HepG2 (cell line): ENCODE data around the gene CYLD.

Source experiments
- EP300 ChIP-seq, 3 experiments: sonication (generic) in 1 of 3; formaldehyde crosslinking in 1 of 3; IDR thresholded peaks; 2 replicates each; pipeline versions ENCODE4 v1.5.1 to v1.6.1; 2011 to 2020; ENCODE audit warnings: low read depth in 2 of 3, low read length in 2 of 3, borderline replicate concordance in 1 of 3, improper control_type of control experiment in 1 of 3, mild to moderate bottlenecking in 1 of 3, missing genetic modification reagents in 1 of 3, moderate library complexity in 1 of 3
- FOXK1 ChIP-seq: sonication (generic); formaldehyde crosslinking; IDR thresholded peaks from 2 replicates; pipeline ENCODE4 v1.4.0; 2020; ENCODE audit warnings: low read depth, missing genetic modification reagents, borderline replicate concordance
- GABPB1 ChIP-seq: IDR thresholded peaks from 2 replicates; pipeline ENCODE4 v1.6.1; 2016; ENCODE audit warnings: mild to moderate bottlenecking, missing genetic modification reagents, moderate library complexity, missing compliant biosample characterization
- GZF1 ChIP-seq: sonication (generic); formaldehyde crosslinking; IDR thresholded peaks from 2 replicates; pipeline ENCODE4 v1.5.1; 2020; ENCODE audit warnings: mild to moderate bottlenecking, missing genetic modification reagents
- NFAT5 ChIP-seq: sonication (generic); formaldehyde crosslinking; IDR thresholded peaks from 2 replicates; pipeline ENCODE4 v1.4.0; 2020; ENCODE audit warnings: missing genetic modification reagents
- PHF21A ChIP-seq: sonication (generic); formaldehyde crosslinking; IDR thresholded peaks from 2 replicates; pipeline ENCODE4 v1.5.0; 2020; ENCODE audit warnings: mild to moderate bottlenecking, missing genetic modification reagents
- RFX3 ChIP-seq: IDR thresholded peaks from 2 replicates; pipeline ENCODE4 v1.6.1; 2016; ENCODE audit warnings: missing biosample characterization, missing genetic modification reagents
- ZBTB43 ChIP-seq: sonication (generic); formaldehyde crosslinking; conservative IDR thresholded peaks from 2 replicates; pipeline ENCODE4 v1.4.0; 2020; ENCODE audit warnings: missing genetic modification reagents
- TF ChIP-seq, protein P1 (sequence below): sonication (generic); formaldehyde crosslinking; IDR thresholded peaks from 2 replicates; pipeline ENCODE4 v1.5.0; 2020; ENCODE audit warnings: mild to moderate bottlenecking, missing genetic modification reagents, moderate library complexity
- TF ChIP-seq, protein P2 (sequence below): sonication (generic); formaldehyde crosslinking; IDR thresholded peaks from 2 replicates; pipeline ENCODE4 v1.4.0; 2020; ENCODE audit warnings: missing genetic modification reagents
- TF ChIP-seq, protein P3 (sequence below): sonication (generic); formaldehyde crosslinking; IDR thresholded peaks from 2 replicates; pipeline ENCODE4 v1.4.0; 2020; ENCODE audit warnings: missing genetic modification reagents, borderline replicate concordance
- TF ChIP-seq, protein P4 (sequence below), 2 experiments: IDR thresholded peaks; 2 replicates each; pipeline ENCODE4 v1.6.1; 2011 to 2012; ENCODE audit warnings: low read length in 2 of 2, borderline replicate concordance in 1 of 2, low read depth in 1 of 2, mild to moderate bottlenecking in 1 of 2, moderate library complexity in 1 of 2
- TF ChIP-seq, protein P5 (sequence below): sonication (generic); formaldehyde crosslinking; IDR thresholded peaks from 2 replicates; pipeline ENCODE4 v1.8.0; 2022; ENCODE audit warnings: mild to moderate bottlenecking, missing genetic modification reagents, borderline replicate concordance

GRCh38 chr16:50806099-50807062 lies 64.5 kb downstream of the CYLD start:
- TF ChIP-seq ZBTB43: no peak; the same call in 1 of the 2 replicates
- TF ChIP-seq, protein P1, sequence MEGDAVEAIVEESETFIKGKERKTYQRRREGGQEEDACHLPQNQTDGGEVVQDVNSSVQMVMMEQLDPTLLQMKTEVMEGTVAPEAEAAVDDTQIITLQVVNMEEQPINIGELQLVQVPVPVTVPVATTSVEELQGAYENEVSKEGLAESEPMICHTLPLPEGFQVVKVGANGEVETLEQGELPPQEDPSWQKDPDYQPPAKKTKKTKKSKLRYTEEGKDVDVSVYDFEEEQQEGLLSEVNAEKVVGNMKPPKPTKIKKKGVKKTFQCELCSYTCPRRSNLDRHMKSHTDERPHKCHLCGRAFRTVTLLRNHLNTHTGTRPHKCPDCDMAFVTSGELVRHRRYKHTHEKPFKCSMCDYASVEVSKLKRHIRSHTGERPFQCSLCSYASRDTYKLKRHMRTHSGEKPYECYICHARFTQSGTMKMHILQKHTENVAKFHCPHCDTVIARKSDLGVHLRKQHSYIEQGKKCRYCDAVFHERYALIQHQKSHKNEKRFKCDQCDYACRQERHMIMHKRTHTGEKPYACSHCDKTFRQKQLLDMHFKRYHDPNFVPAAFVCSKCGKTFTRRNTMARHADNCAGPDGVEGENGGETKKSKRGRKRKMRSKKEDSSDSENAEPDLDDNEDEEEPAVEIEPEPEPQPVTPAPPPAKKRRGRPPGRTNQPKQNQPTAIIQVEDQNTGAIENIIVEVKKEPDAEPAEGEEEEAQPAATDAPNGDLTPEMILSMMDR (CRISPR knock-in tag): peak; percentile 87
- TF ChIP-seq RFX3: no peak
- TF ChIP-seq, protein P2, sequence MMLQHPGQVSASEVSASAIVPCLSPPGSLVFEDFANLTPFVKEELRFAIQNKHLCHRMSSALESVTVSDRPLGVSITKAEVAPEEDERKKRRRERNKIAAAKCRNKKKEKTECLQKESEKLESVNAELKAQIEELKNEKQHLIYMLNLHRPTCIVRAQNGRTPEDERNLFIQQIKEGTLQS (CRISPR knock-in tag): no peak
- TF ChIP-seq, protein P3, sequence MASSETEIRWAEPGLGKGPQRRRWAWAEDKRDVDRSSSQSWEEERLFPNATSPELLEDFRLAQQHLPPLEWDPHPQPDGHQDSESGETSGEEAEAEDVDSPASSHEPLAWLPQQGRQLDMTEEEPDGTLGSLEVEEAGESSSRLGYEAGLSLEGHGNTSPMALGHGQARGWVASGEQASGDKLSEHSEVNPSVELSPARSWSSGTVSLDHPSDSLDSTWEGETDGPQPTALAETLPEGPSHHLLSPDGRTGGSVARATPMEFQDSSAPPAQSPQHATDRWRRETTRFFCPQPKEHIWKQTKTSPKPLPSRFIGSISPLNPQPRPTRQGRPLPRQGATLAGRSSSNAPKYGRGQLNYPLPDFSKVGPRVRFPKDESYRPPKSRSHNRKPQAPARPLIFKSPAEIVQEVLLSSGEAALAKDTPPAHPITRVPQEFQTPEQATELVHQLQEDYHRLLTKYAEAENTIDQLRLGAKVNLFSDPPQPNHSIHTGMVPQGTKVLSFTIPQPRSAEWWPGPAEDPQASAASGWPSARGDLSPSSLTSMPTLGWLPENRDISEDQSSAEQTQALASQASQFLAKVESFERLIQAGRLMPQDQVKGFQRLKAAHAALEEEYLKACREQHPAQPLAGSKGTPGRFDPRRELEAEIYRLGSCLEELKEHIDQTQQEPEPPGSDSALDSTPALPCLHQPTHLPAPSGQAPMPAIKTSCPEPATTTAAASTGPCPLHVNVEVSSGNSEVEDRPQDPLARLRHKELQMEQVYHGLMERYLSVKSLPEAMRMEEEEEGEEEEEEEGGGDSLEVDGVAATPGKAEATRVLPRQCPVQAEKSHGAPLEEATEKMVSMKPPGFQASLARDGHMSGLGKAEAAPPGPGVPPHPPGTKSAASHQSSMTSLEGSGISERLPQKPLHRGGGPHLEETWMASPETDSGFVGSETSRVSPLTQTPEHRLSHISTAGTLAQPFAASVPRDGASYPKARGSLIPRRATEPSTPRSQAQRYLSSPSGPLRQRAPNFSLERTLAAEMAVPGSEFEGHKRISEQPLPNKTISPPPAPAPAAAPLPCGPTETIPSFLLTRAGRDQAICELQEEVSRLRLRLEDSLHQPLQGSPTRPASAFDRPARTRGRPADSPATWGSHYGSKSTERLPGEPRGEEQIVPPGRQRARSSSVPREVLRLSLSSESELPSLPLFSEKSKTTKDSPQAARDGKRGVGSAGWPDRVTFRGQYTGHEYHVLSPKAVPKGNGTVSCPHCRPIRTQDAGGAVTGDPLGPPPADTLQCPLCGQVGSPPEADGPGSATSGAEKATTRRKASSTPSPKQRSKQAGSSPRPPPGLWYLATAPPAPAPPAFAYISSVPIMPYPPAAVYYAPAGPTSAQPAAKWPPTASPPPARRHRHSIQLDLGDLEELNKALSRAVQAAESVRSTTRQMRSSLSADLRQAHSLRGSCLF (CRISPR knock-in tag): no peak
- peak; percentile 35; the same call in 1 of the 2 replicates for TF ChIP-seq GZF1
- TF ChIP-seq NFAT5 (CRISPR knock-in tag): no peak
- TF ChIP-seq FOXK1 (CRISPR knock-in tag): no peak
- TF ChIP-seq, protein P4, sequence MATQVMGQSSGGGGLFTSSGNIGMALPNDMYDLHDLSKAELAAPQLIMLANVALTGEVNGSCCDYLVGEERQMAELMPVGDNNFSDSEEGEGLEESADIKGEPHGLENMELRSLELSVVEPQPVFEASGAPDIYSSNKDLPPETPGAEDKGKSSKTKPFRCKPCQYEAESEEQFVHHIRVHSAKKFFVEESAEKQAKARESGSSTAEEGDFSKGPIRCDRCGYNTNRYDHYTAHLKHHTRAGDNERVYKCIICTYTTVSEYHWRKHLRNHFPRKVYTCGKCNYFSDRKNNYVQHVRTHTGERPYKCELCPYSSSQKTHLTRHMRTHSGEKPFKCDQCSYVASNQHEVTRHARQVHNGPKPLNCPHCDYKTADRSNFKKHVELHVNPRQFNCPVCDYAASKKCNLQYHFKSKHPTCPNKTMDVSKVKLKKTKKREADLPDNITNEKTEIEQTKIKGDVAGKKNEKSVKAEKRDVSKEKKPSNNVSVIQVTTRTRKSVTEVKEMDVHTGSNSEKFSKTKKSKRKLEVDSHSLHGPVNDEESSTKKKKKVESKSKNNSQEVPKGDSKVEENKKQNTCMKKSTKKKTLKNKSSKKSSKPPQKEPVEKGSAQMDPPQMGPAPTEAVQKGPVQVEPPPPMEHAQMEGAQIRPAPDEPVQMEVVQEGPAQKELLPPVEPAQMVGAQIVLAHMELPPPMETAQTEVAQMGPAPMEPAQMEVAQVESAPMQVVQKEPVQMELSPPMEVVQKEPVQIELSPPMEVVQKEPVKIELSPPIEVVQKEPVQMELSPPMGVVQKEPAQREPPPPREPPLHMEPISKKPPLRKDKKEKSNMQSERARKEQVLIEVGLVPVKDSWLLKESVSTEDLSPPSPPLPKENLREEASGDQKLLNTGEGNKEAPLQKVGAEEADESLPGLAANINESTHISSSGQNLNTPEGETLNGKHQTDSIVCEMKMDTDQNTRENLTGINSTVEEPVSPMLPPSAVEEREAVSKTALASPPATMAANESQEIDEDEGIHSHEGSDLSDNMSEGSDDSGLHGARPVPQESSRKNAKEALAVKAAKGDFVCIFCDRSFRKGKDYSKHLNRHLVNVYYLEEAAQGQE (IDR thresholded peaks at IDR 0.05; ENCODE audit: borderline replicate concordance in 1 of 2, low read depth in 1 of 2, low read length in 2 of 2): no peak
- no peak for TF ChIP-seq EP300 (IDR thresholded peaks at IDR 0.05; ENCODE audit: low read depth in 2 of 2, low read length in 2 of 2)
- no peak for TF ChIP-seq EP300 (CRISPR knock-in tag; IDR thresholded peaks at IDR 0.05; ENCODE audit: borderline replicate concordance)
- TF ChIP-seq PHF21A (CRISPR knock-in tag): peak; percentile 71; the same call in 1 of the 2 replicates
- no peak for TF ChIP-seq GABPB1 (CRISPR knock-in tag)
- TF ChIP-seq, protein P5, sequence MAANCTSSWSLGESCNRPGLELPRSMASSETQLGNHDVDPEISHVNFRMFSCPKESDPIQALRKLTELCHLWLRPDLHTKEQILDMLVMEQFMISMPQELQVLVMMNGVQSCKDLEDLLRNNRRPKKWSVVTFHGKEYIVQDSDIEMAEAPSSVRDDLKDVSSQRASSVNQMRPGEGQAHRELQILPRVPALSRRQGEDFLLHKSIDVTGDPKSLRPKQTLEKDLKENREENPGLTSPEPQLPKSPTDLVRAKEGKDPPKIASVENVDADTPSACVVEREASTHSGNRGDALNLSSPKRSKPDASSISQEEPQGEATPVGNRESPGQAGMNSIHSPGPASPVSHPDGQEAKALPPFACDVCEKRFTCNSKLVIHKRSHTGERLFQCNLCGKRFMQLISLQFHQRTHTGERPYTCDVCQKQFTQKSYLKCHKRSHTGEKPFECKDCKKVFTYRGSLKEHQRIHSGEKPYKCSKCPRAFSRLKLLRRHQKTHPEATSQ (CRISPR knock-in tag): no peak
